ENCODE data around the gene DNAH9.

DNAH9 gene

GRCh38 chr17:11690681-11691080 is 92.4 kb downstream of the DNAH9 start:
- DNase-seq, result no peak

DNA sequence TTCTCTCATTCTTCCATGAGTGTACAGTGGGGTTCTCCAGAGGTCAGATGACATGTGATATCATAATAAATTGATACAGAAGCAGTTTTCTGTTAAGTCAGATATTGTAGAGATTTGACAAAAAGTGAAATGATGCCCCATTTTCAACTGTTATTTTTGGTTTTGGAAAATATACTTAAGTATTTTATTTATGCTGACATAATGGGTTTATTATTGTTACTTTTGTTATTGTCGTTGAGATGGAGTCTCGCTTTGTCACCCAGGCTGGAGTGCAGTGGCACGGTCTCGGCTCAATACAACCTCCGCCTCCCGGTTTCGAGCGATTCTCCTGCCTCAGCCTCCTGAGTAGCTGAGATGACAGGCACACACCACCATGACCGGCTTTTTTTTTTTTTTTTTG is 94.4 kb downstream of the DNAH9 start:
- DNase-seq, result no peak

DNA sequence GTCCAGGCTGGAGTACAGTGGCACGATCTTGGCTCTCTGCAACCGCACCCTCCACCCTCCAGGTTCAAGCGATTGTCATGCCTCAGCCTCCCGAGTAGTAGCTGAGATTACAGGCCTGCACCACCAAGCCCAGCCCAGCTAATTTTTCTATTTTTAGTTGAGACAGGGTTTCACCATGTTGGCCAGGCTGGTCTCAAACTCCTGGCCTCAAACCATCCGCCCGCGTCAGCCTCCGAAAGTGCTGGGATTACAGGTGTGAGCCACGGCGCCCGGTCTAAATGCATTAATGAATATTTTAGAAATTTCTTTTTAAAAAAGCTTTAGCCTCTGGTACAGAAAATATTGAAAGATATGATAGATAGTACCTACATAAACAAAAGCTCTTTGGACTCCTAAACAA is 95.0 kb downstream of the DNAH9 start:
- DNase-seq, result no peak

- DNase-seq, result no peak
These were observed 102.4 kb downstream of the DNAH9 start for GRCh38 chr17:11700668-11701067.

- DNase-seq, result no peak
These were observed 103.6 kb downstream of the DNAH9 start for GRCh38 chr17:11701911-11702310.

DNA sequence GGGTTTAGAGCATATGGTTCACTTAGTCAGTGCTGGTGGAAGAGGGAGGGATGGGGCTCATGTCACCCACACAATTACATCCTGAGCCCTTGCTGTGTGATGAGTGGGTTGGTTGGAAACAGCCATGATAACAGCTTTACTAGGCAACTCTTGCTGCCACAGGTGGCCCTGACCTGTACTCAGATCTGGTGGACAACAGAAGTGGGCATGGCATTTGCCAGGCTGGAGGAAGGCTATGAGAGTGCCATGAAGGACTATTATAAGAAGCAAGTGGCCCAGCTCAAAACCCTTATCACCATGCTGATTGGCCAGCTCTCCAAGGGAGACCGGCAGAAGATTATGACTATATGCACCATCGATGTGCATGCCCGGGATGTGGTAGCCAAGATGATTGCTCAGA is 105.8 kb downstream of the DNAH9 start:
- DNase-seq, result no peak

DNA sequence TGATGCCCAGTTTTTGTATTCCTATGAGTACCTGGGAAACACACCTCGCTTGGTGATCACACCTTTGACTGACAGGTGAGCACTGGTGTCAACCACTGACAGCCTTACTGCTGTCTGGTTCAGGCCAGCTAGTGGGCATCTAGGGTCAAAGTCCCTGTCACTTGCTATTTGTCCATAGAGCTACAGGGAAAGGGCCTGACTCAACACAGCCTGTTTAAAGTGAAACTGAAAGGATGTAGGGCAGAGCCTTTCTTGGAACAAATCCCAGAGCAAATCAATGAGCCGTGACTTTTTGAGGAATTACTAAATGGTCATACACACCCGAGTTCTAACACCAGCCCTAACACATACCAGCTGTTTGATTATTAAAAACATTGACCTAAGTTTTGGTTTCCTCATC is 106.8 kb downstream of the DNAH9 start:
- DNase-seq, result no peak

- DNase-seq, result no peak
These were observed 109.3 kb downstream of the DNAH9 start for GRCh38 chr17:11707586-11707985.

DNA sequence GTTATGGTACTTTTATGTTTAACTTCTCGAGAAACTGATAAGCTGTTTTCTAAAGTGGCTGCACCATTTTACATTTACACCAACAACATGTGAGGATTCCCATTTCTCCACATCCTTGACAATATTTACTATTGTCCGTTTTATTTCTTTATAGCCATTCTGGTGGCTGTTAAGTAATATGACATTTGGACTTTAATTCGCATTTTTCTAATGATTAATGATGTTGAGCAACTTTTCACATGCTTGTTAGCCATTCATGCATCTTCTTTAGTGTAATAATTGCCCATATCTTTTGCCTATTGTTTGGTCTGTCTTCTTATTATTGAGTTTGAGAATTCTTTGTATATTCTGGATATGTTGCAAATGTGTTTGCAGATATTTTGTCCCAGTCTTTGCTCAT is 114.2 kb downstream of the DNAH9 start:
- DNase-seq, result no peak

DNA sequence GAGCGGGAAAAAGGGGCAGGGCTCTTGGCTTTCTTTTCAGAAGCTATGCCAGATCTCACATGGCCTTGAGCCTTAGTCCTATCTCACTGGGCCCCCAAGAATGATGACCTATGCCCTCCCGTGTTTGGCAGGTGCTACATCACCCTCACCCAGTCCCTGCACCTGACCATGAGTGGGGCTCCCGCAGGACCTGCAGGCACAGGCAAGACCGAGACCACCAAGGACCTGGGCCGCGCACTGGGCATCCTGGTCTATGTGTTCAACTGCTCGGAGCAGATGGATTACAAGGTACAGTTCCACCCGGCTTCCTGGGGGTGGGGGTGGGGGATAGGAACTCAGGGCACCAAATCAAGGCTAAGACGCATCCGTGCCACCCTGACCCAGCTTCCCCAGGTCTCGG is 120.9 kb downstream of the DNAH9 start:
- DNase-seq, result no peak

GRCh38 chr17:11719856-11720255 is 121.6 kb downstream of the DNAH9 start:
- DNase-seq, result no peak

DNA sequence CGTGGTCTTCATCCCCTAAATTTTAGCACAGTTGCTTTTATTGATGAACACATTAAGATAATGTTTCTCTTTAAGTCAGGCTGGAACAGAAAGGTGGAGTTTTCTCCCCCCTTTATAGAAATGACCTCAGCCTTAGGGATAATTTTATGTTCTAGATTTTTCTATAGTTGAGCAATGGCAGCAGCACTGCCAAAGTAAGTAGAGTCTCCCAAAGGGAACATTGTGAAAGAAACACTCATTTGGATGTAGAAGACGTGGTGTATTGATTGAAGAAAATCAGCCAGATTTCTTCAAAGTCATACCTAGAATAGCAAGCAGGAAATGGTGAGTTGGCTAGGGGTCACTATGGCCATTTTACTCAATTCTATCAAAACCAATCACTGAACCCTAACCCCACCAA is 122.5 kb downstream of the DNAH9 start:
- DNase-seq, result no peak

GRCh38 chr17:11730747-11731146 is 132.5 kb downstream of the DNAH9 start:
- no peak for DNase-seq

GRCh38 chr17:11736613-11737312 is 138.5 kb downstream of the DNAH9 start:
- DNase-seq, result no peak

GRCh38 chr17:11737313-11737679 is 139.0 kb downstream of the DNAH9 start:
- DNase-seq, result no peak

- no peak for DNase-seq
These were observed 139.9 kb downstream of the DNAH9 start for GRCh38 chr17:11738151-11738550.

DNA sequence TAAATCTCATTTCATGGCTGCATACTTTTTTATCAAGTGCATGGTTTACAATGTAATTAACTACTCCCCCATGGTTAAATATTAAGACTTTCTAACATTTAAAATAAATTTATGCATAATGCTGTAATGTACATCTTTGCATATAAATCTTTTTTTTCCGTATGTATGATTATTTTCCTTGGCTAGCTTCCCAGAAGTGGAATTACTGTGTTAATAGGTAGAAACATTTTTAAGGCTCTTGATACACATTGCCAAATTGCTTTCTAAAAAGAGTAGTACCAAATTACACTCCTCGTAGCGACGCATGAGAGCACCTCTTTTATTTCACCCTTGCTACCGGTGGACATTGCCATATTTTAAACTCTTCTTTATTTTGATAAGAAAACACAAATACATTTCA is 141.1 kb downstream of the DNAH9 start:
- no peak for DNase-seq

- DNase-seq, result no peak
These were observed 141.6 kb downstream of the DNAH9 start for GRCh38 chr17:11739848-11740247.

DNA sequence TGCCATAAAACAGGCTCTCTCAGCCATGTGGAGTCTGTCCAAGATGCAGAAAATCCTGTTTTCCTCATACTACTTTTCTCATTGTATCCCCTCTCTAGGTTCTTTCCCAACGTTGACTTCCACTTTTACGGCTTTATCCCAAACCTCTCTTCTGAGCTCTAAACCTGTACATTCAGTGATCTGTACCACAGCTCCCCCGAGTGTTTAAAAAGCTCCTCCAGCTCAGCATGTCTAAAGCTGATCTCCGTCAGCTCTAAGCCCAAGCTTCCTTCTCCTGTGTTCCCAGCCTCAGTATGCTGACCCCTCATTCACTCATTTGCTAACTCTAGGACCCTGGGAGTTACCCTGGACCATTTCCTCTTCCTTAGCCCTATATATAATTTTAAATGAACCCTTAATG is 144.6 kb downstream of the DNAH9 start:
- no peak for DNase-seq

DNA sequence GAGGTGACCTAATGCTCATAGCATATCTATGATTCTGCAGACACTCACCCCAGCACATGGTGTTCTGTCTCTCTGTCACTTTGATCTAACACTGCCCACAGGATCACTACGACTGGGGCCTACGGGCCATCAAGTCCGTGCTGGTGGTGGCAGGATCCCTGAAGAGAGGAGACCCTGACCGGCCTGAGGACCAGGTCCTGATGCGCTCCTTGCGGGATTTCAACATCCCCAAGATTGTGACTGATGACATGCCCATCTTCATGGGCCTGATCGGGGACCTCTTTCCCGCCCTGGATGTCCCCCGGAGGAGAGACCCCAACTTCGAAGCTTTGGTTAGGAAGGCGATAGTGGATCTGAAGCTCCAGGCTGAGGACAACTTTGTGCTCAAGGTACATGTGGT is 146.4 kb downstream of the DNAH9 start:
- DNase-seq, result no peak

DNA sequence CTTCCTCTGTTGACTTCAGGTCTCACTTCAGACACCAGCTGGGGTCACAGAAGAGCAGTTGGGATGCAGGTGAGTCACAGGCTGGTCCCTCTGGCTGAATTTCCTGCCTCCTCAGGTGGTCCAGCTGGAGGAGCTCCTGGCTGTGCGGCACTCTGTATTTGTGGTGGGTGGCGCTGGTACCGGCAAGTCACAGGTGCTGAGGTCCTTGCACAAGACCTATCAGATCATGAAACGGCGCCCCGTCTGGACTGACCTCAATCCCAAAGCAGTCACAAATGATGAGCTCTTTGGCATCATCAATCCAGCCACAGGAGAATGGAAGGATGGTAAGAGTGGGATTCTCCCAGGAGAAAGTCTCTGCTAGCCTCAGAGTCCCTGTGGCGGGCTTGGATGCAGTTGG is 149.2 kb downstream of the DNAH9 start:
- no peak for DNase-seq

- no peak for DNase-seq
These were observed 159.5 kb downstream of the DNAH9 start for GRCh38 chr17:11757815-11758214.

DNA sequence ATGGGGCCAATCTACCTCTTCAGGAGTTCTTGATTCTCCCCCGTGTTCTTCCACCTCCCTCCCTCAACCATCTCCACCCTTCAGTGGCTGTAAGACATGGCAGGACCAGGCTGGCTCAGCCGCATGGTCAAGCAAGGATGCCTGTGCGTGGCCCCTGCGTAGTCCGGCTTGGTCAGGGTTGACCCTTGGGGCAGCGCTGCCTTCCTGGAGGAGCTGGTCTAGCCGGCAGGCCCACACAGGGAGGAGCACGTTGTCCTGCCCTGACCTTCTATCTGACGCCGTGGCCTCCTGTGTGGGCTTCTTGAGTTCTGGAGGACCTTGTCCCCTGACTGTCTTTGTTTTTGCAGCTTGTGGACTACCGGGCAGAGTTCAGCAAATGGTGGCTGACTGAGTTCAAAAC is 169.8 kb downstream of the DNAH9 start:
- no peak for DNase-seq

DNA sequence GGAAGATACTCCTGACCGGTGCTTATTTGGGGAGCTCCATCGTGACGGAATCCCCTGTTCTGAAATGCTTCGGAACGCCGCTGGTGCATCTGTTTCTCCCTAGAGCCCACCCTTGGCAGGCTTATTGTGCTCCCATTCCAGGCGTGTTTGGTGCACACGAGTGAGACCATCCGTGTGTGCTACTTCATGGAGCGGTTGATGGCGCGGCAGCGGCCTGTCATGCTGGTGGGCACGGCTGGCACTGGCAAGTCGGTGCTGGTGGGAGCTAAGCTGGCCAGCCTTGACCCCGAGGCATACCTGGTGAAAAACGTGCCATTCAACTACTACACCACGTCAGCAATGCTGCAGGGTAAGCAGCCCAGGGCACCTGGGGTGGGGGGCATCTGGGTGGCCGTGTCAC is 170.7 kb downstream of the DNAH9 start:
- no peak for DNase-seq

- DNase-seq, result no peak
These were observed 173.8 kb downstream of the DNAH9 start for GRCh38 chr17:11772031-11772430.

GRCh38 chr17:11779892-11780291 is 181.6 kb downstream of the DNAH9 start:
- DNase-seq, result no peak

Data from inflammatory macrophage treated with lipopolysaccharide for 1 hour (primary cell).